ENCODE measurements around the gene FBP2. TPM values are rescaled to one million over a fixed set of nuclear protein-coding genes. Genes with fewer than 3 reads are reported as not detected.

FBP2 gene
- total and polyA plus RNA-seq, 2 donors (not counting 1 experiment from before 2014, with no cell fraction given), result not detected

- ATAC-seq (ENCODE audit: low read depth), result no peak
- CTCF ChIA-PET, result no interaction called here
These were observed 25.4 kb upstream of the FBP2 start for GRCh38 chr9:94619026-94619425.

GRCh38 chr9:94613003-94613402 lies 19.4 kb upstream of the FBP2 start:
- DNase-seq (no peak), ATAC-seq (ENCODE audit: low read depth) (no peak)
- H3K9ac ChIP-seq (ENCODE audit: low read length), result no peak overlapping the region
- H3K79me2 ChIP-seq (ENCODE audit: control insufficient read depth, insufficient read depth, low read length), result no peaks in the 10 kb centered on the region
- no peak overlapping the region for H3K27ac ChIP-seq (ENCODE audit: low read length in 2 of 2)
- H3K27me3 Mint-ChIP-seq, result peaks cover 36% of the 10 kb centered on the region
- no peak overlapping the region for H3K4me2 ChIP-seq (replicated peaks; ENCODE audit: low read depth, low read length, poor library complexity, severe bottlenecking)
- no peaks in the 10 kb centered on the region for H3K4me1 Mint-ChIP-seq
- no peaks in the 10 kb centered on the region for H3K9me3 ChIP-seq (ENCODE audit: control extremely low read depth in 1 of 3, control insufficient read depth in 2 of 3, insufficient read depth in 1 of 3, low read length in 2 of 3)
- WGBS (ENCODE audit: insufficient coverage), result 60% methylated on average over 1 of the region's 3 CpGs
- no peaks in the 10 kb centered on the region for H4K20me1 ChIP-seq (ENCODE audit: control insufficient read depth, insufficient read depth, low read length, poor library complexity, severe bottlenecking)
- H3K4me3 Mint-ChIP-seq, result no peak overlapping the region
- ChIA-PET POLR2A (no interaction called here), CTCF (no interaction called here)
- TF ChIP-seq EZH2 (IDR thresholded peaks at IDR 0.05; ENCODE audit: borderline replicate concordance, insufficient read depth, low read depth, low read length, poor library complexity, severe bottlenecking) (no peak), CTCF (IDR thresholded peaks at IDR 0.05) (no peak)
- no peaks in the 10 kb centered on the region for H3K36me3 ChIP-seq (replicated peaks in 1 of 2; ENCODE audit: control extremely low read depth in 1 of 2, control insufficient read depth in 1 of 2, extremely low read depth in 1 of 2, insufficient read depth in 2 of 2, low read length in 1 of 2)
- no peak overlapping the region for H3K4me3 ChIP-seq (ENCODE audit: control extremely low read depth in 1 of 5, extremely low read depth in 1 of 5, insufficient read depth in 1 of 5, low read depth in 2 of 5, low read length in 4 of 5)
- H2AFZ ChIP-seq (ENCODE audit: insufficient read depth, low read depth, low read length, poor library complexity, severe bottlenecking), result no peak overlapping the region
- intact Hi-C loops (cut with micrococcal nuclease), result no loop called here
- no peaks in the 10 kb centered on the region for H3K9me3 Mint-ChIP-seq (ENCODE audit: insufficient read depth)
- H3K27me3 ChIP-seq (replicated peaks in 1 of 4; ENCODE audit: control extremely low read depth in 1 of 4, control insufficient read depth in 3 of 4, insufficient read depth in 4 of 4, low read length in 3 of 4), result peaks cover 0 to 18% (median 2%) of the 10 kb centered on the region in 4 experiments
- no peaks in the 10 kb centered on the region for H3K4me1 ChIP-seq (ENCODE audit: control insufficient read depth in 2 of 2, insufficient read depth in 2 of 2, low read length in 2 of 2)
- H3K27ac Mint-ChIP-seq, result no peak overlapping the region

More at GRCh38 chr9:94619026-94619425, 25.4 kb upstream of the FBP2 start:
- no peaks in the 10 kb centered on the region for H3K4me1 ChIP-seq (ENCODE audit: control insufficient read depth in 2 of 2, insufficient read depth in 2 of 2, low read length in 2 of 2)
- POLR2A ChIA-PET, result no interaction called here
- H3K27ac ChIP-seq (ENCODE audit: low read length in 2 of 2), result no peak overlapping the region
- peaks cover 14% of the 10 kb centered on the region for H3K27me3 Mint-ChIP-seq
- H2AFZ ChIP-seq (ENCODE audit: insufficient read depth, low read depth, low read length, poor library complexity, severe bottlenecking), result no peak overlapping the region
- H3K9me3 ChIP-seq (ENCODE audit: control extremely low read depth in 1 of 3, control insufficient read depth in 2 of 3, insufficient read depth in 1 of 3, low read length in 2 of 3), result no peaks in the 10 kb centered on the region
- no peak overlapping the region for H3K4me3 Mint-ChIP-seq
- intact Hi-C loops (cut with micrococcal nuclease), result no loop called here
- H3K27me3 ChIP-seq (replicated peaks in 1 of 4; ENCODE audit: control extremely low read depth in 1 of 4, control insufficient read depth in 3 of 4, insufficient read depth in 4 of 4, low read length in 3 of 4), result no peaks in the 10 kb centered on the region
- H3K9me3 Mint-ChIP-seq (ENCODE audit: insufficient read depth), result no peaks in the 10 kb centered on the region
- no peak for DNase-seq
- H3K4me1 Mint-ChIP-seq, result no peaks in the 10 kb centered on the region
- no peaks in the 10 kb centered on the region for H3K79me2 ChIP-seq (ENCODE audit: control insufficient read depth, insufficient read depth, low read length)
- H3K27ac Mint-ChIP-seq, result no peak overlapping the region
- H3K9ac ChIP-seq (ENCODE audit: low read length), result no peak overlapping the region
- H4K20me1 ChIP-seq (ENCODE audit: control insufficient read depth, insufficient read depth, low read length, poor library complexity, severe bottlenecking), result no peaks in the 10 kb centered on the region
- H3K4me3 ChIP-seq (ENCODE audit: control extremely low read depth in 1 of 5, extremely low read depth in 1 of 5, insufficient read depth in 1 of 5, low read depth in 2 of 5, low read length in 4 of 5), result no peak overlapping the region
- TF ChIP-seq EZH2 (IDR thresholded peaks at IDR 0.05; ENCODE audit: borderline replicate concordance, insufficient read depth, low read depth, low read length, poor library complexity, severe bottlenecking) (no peak), CTCF (IDR thresholded peaks at IDR 0.05) (no peak)
- H3K4me2 ChIP-seq (replicated peaks; ENCODE audit: low read depth, low read length, poor library complexity, severe bottlenecking), result no peak overlapping the region
- no peaks in the 10 kb centered on the region for H3K36me3 ChIP-seq (replicated peaks in 1 of 2; ENCODE audit: control extremely low read depth in 1 of 2, control insufficient read depth in 1 of 2, extremely low read depth in 1 of 2, insufficient read depth in 2 of 2, low read length in 1 of 2)
- WGBS (ENCODE audit: insufficient coverage), result 100% methylated on average over 1 of the region's 4 CpGs

Measured in B cell (primary cell).